Right cardiac atrium (tissue), 5 donors: ENCODE measurements around the gene TNP1. TPM values are rescaled to one million over a fixed set of nuclear protein-coding genes. Genes with fewer than 3 reads are reported as not detected.

ENCODE experiments used
- polyA plus RNA-seq: library from polyadenylated mRNA; stranded (reverse); fragments of 200-250 nt; gene quantifications from one replicate; pipeline ENCODE4 v1.2.3, GENCODE V29; 2013
- total RNA-seq, 4 donors: library from RNA; stranded (reverse); fragmentation: NEBNext Ultra II Directional; extraction: Animal tissue kit (Norgen Biotek cat#: 25700); gene quantifications; one replicate each; pipeline ENCODE4 v1.2.1, GENCODE V29; 2021
- donor health status: healthy with polysubstance abuse.
- donor health status: DM: no; HTN: yes; CAD: no.
- donor health status: DM: no; HTN: no; CAD: no.
- donor health status: DM: no; HTN: yes; CAD: no; lungs with severe emphysema.
- donor health status: DM: yes; HTN: yes; CAD: no.

The TNP1 gene
- total and polyA plus RNA-seq, 5 donors = not detected

Other genes with a start within 250 kb of the TNP1 start
- 100 to 1,000 TPM in 2 of 4 donors, 10 to 100 TPM in 2; 62.6 to 168 (median 92.4) TPM for gene IGFBP2, start 226.6 kb downstream of the TNP1 start, total RNA-seq
- 115 TPM for gene IGFBP2, start 226.6 kb downstream of the TNP1 start, polyA plus RNA-seq
- 100 to 1,000 TPM; 170 to 409 (median 309) TPM for gene IGFBP5, start 164.5 kb downstream of the TNP1 start, total RNA-seq
- 162 TPM for gene IGFBP5, start 164.5 kb downstream of the TNP1 start, polyA plus RNA-seq